B cell (primary cell): Measurements from ENCODE around the gene FABP2. TPM values are rescaled to one million over a fixed set of nuclear protein-coding genes. Genes with fewer than 3 reads are reported as not detected.

Experiments
- ATAC-seq: fragments of 200-7000 bp; cut with Tn5 transposase; one replicate; pipeline ENCODE4 v1.10.0; 2021; ENCODE audit warnings: low read depth, mild to moderate bottlenecking, moderate number of reproducible peaks, moderate library complexity
- CTCF ChIA-PET: fragments of 350-600 bp; sonication (Branson Sonifier 250); formaldehyde crosslinking; loops from one replicate; lab custom pipeline; 2021; ENCODE audit warnings: antibody characterized with exemption, inconsistent platforms; lab: Charles Lee
- POLR2A ChIA-PET: fragments of 350-600 bp; sonication (Branson Sonifier 250); formaldehyde crosslinking; loops from one replicate; lab custom pipeline; 2021; ENCODE audit warnings: antibody characterized with exemption; lab: Charles Lee
- DNase-seq: peaks from one replicate; pipeline ENCODE4 v3.0.0; 2013
- H2AFZ ChIP-seq: 2 replicates; pipeline ENCODE4 v1.6.1; 2012; ENCODE audit warnings: mild to moderate bottlenecking, low read depth, low read length; ENCODE audit not compliant: insufficient read depth, poor library complexity, severe bottlenecking
- H3K27ac ChIP-seq, 2 donors: 1 replicate in 1 of 2; 2 replicates in 1 of 2; pipeline ENCODE4 v1.5.1; 2012 to 2013; ENCODE audit warnings: low read length in 2 of 2, mild to moderate bottlenecking in 2 of 2, moderate library complexity in 1 of 2
- H3K27me3 ChIP-seq, 4 experiments: fragments of 200-600 bp in 1 of 4; sonication (generic) in 1 of 4; replicated peaks in 1 of 4; 1 replicate in 2 of 4; 2 replicates in 2 of 4; pipeline versions ENCODE4 v1.6.1 to v1.7.0; 2013 to 2016; ENCODE audit warnings: low read length in 3 of 4, mild to moderate bottlenecking in 2 of 4, mixed read lengths in 1 of 4, moderate library complexity in 1 of 4; ENCODE audit not compliant: insufficient read depth in 4 of 4, control insufficient read depth in 3 of 4; ENCODE audit errors: control extremely low read depth in 1 of 4
- H3K36me3 ChIP-seq, 2 experiments: replicated peaks in 1 of 2; 1 replicate in 1 of 2; 2 replicates in 1 of 2; pipeline versions ENCODE4 v1.6.1 to v1.7.1; 2013; ENCODE audit warnings: low read length in 1 of 2; ENCODE audit not compliant: insufficient read depth in 2 of 2, control insufficient read depth in 1 of 2; ENCODE audit errors: control extremely low read depth in 1 of 2, extremely low read depth in 1 of 2
- H3K4me1 ChIP-seq, 2 donors: fragments of 200-600 bp in 1 of 2; sonication (generic) in 1 of 2; 1 replicate in 1 of 2; 2 replicates in 1 of 2; pipeline versions ENCODE4 v1.5.1 to v1.6.1; 2013 to 2017; ENCODE audit warnings: low read length in 2 of 2; ENCODE audit not compliant: control insufficient read depth in 2 of 2, insufficient read depth in 2 of 2
- H3K4me2 ChIP-seq: replicated peaks from 2 replicates; pipeline ENCODE3; 2012; ENCODE audit warnings: mild to moderate bottlenecking, low read depth, low read length; ENCODE audit not compliant: poor library complexity, severe bottlenecking
- H3K4me3 ChIP-seq, 5 experiments: fragments of 200-600 bp in 1 of 5; sonication (generic) in 1 of 5; 1 replicate in 3 of 5; 2 replicates in 2 of 5; pipeline versions ENCODE4 v1.5.1 to v1.7.0; 2011 to 2016; ENCODE audit warnings: low read length in 4 of 5, mild to moderate bottlenecking in 4 of 5, low read depth in 2 of 5, control low read depth in 1 of 5, moderate library complexity in 1 of 5; ENCODE audit not compliant: insufficient read depth in 1 of 5; ENCODE audit errors: control extremely low read depth in 1 of 5, extremely low read depth in 1 of 5
- H3K79me2 ChIP-seq: fragments of 200-600 bp; sonication (generic); one replicate; pipeline ENCODE4 v1.6.0; 2016; ENCODE audit warnings: low read length; ENCODE audit not compliant: control insufficient read depth, insufficient read depth
- H3K9ac ChIP-seq: fragments of 200-600 bp; sonication (generic); 2 replicates; pipeline ENCODE4 v1.6.1; 2017; ENCODE audit warnings: mild to moderate bottlenecking, low read length, moderate library complexity
- H3K9me3 ChIP-seq, 3 donors: one replicate each; pipeline versions ENCODE4 v1.6.1 to v1.7.1; 2013; ENCODE audit warnings: low read length in 2 of 3; ENCODE audit not compliant: control insufficient read depth in 2 of 3, insufficient read depth in 1 of 3; ENCODE audit errors: control extremely low read depth in 1 of 3
- H4K20me1 ChIP-seq: 2 replicates; pipeline ENCODE4 v1.6.0; 2012; ENCODE audit warnings: mild to moderate bottlenecking, low read length; ENCODE audit not compliant: insufficient read depth, control insufficient read depth, poor library complexity, severe bottlenecking
- H3K27ac Mint-ChIP-seq: one replicate; pipeline ENCODE4 v1.8.0; 2021; ENCODE audit warnings: mixed read lengths
- H3K27me3 Mint-ChIP-seq: one replicate; pipeline ENCODE4 v1.8.0; 2021; ENCODE audit warnings: mixed read lengths
- H3K4me1 Mint-ChIP-seq: one replicate; pipeline ENCODE4 v1.8.0; 2021; ENCODE audit warnings: mixed read lengths
- H3K4me3 Mint-ChIP-seq: one replicate; pipeline ENCODE4 v1.8.0; 2021; ENCODE audit warnings: mixed read lengths
- H3K9me3 Mint-ChIP-seq: one replicate; pipeline ENCODE4 v1.8.0; 2022; ENCODE audit warnings: mixed read lengths; ENCODE audit not compliant: insufficient read depth
- CTCF ChIP-seq: fragments of 200-600 bp; IDR thresholded peaks from one replicate; pipeline ENCODE4 v1.8.0; 2022; ENCODE audit warnings: antibody characterized with exemption, mild to moderate bottlenecking
- EZH2 ChIP-seq: IDR thresholded peaks from 2 replicates; pipeline ENCODE4 v1.6.1; 2012; ENCODE audit warnings: borderline replicate concordance, low read depth, mild to moderate bottlenecking, moderate library complexity, low read length; ENCODE audit not compliant: insufficient read depth, poor library complexity, severe bottlenecking
- WGBS: methylation state at CpG from one replicate; pipeline ENCODE4 v1.1.5; 2013; ENCODE audit warnings: missing lambda C conversion rate; ENCODE audit not compliant: insufficient coverage; 5-methylcytosine and 5-hydroxymethylcytosine counted together
- intact Hi-C: fragments of 100-400 bp; cut with micrococcal nuclease; formaldehyde crosslinking; loops from one replicate; pipeline ENCODE4 v1.10.0; 2022
- polyA plus RNA-seq: library from polyadenylated mRNA; depleted of rRNA; stranded (reverse); fragments of >200 nt; gene quantifications from 2 replicates; pipeline ENCODE4 v1.2.3, GENCODE V29; 2012
- total RNA-seq, 2 donors: library from RNA; stranded (reverse); fragments of 120-200 nt in 1 of 2; gene quantifications; 1 replicate in 1 of 2; 2 replicates in 1 of 2; pipeline versions ENCODE4 v1.2.3 to v1.2.4, GENCODE V29; 2013 to 2022

The FABP2 gene
- total and polyA plus RNA-seq, 2 donors (not counting 1 experiment from before 2014, with no cell fraction given) = not detected

- DNase-seq (no peak), ATAC-seq (no peak)
- Histone ChIP-seq H3K27me3 (no peaks in the 10 kb centered on the region), H3K9me3 (no peaks in the 10 kb centered on the region), H3K27ac (no peak overlapping the region), H3K4me2 (no peak overlapping the region), H4K20me1 (no peaks in the 10 kb centered on the region), H3K4me1 (no peaks in the 10 kb centered on the region), H2AFZ (no peak overlapping the region), H3K36me3 (no peaks in the 10 kb centered on the region), H3K79me2 (no peaks in the 10 kb centered on the region), H3K4me3 (no peak overlapping the region), H3K9ac (no peak overlapping the region)
- WGBS = 40% methylated on average over 1 of the region's 2 CpGs
- Mint-ChIP-seq H3K27me3 (peaks cover 33% of the 10 kb centered on the region), H3K9me3 (no peaks in the 10 kb centered on the region), H3K4me3 (no peak overlapping the region), H3K27ac (no peak overlapping the region), H3K4me1 (no peaks in the 10 kb centered on the region)
- intact Hi-C loops = no loop called here
- ChIA-PET CTCF (no interaction called here), POLR2A (no interaction called here)
- TF ChIP-seq CTCF = no peak
- no peak for TF ChIP-seq EZH2
Observed at GRCh38 chr4:119329835-119330620, 8.1 kb upstream of the FABP2 start.

- no peak overlapping the region for H3K27ac Mint-ChIP-seq
- H3K9me3 Mint-ChIP-seq = no peaks in the 10 kb centered on the region
- no peaks in the 10 kb centered on the region for H4K20me1 ChIP-seq
- no peak for DNase-seq
- 57% methylated on average over 1 of the region's 2 CpGs for WGBS
- intact Hi-C loops = no loop called here
- ATAC-seq = no peak
- no peaks in the 10 kb centered on the region for H3K4me1 Mint-ChIP-seq
- H3K27me3 Mint-ChIP-seq = peaks cover 33% of the 10 kb centered on the region
- no peak overlapping the region for H3K4me3 Mint-ChIP-seq
- no peak for TF ChIP-seq CTCF
- H3K4me3 ChIP-seq = no peak overlapping the region
- CTCF ChIA-PET = no interaction called here
- no peaks in the 10 kb centered on the region for H3K27me3 ChIP-seq
- POLR2A ChIA-PET = no interaction called here
- H3K9me3 ChIP-seq = no peaks in the 10 kb centered on the region
- no peak overlapping the region for H3K4me2 ChIP-seq
- H3K4me1 ChIP-seq = no peaks in the 10 kb centered on the region
- no peak overlapping the region for H2AFZ ChIP-seq
- H3K27ac ChIP-seq = no peak overlapping the region
- H3K79me2 ChIP-seq = no peaks in the 10 kb centered on the region
- no peaks in the 10 kb centered on the region for H3K36me3 ChIP-seq
- H3K9ac ChIP-seq = no peak overlapping the region
Observed at GRCh38 chr4:119328695-119329094, 6.8 kb upstream of the FABP2 start.
